Stimulated activated CD4-positive, alpha-beta T cell treated with anti-CD3 and anti-CD28 coated beads, Interleukin-4, amount 100 ng/mL, for 4 hours (primary cell): Measurements from ENCODE around the gene UGT1A6.
"Not testable (repeated sequence)": the region's sequence is repeated elsewhere in the genome, so short reads cannot be mapped to it uniquely, and the experiment has no call there.

Experiments
- DNase-seq, 2 experiments: peaks; one replicate each; pipeline ENCODE4 v3.0.0-alpha.2; 2020

Gene UGT1A6

GRCh38 chr2:233736868-233737653 is 44.4 kb downstream of the UGT1A6 start:
- DNase-seq = not testable (repeated sequence)

DNA sequence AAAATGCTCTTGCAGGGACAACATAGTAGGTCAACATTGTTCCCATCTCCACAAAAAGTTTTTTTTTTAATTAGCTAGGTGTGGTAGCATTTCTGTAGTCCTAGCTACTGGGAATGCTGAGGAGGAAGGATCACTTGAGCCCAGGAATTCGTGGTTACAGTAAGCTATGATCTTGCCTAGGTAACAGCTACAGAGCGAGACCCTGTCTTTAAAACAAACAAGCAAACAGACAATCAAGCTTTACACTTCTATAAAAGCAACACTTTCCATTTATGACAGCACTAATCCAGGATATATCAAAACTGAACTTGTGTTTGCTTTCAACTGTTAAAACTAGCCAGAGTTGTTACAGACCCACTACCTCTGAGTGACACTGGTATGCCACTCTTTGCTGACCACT is 48.2 kb downstream of the UGT1A6 start:
- no peak for DNase-seq

- no peak for DNase-seq
Measured at GRCh38 chr2:233743464-233744259, 51.0 kb downstream of the UGT1A6 start.

- no peak for DNase-seq
Measured at GRCh38 chr2:233745073-233745755, 52.5 kb downstream of the UGT1A6 start.

DNA sequence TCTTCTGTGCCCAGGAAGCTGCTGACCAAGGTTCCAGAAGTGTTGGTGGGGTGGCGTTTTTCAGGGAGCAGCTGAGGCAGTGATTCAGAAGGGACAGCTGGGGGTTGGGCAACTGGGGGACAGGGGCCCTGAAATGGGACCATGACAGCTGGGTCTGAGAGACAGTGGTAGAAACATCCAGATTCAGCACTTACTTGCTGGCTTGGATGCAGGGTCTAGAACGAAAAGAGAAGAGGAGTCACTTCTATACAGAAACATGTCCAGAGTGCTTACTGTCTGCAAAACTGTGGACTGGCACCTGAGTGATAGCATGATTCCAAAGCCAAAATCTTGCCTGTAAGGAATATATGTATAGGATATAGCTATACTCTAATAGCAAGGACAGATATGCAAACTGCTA is 53.1 kb downstream of the UGT1A6 start:
- DNase-seq = not testable (repeated sequence)

DNA sequence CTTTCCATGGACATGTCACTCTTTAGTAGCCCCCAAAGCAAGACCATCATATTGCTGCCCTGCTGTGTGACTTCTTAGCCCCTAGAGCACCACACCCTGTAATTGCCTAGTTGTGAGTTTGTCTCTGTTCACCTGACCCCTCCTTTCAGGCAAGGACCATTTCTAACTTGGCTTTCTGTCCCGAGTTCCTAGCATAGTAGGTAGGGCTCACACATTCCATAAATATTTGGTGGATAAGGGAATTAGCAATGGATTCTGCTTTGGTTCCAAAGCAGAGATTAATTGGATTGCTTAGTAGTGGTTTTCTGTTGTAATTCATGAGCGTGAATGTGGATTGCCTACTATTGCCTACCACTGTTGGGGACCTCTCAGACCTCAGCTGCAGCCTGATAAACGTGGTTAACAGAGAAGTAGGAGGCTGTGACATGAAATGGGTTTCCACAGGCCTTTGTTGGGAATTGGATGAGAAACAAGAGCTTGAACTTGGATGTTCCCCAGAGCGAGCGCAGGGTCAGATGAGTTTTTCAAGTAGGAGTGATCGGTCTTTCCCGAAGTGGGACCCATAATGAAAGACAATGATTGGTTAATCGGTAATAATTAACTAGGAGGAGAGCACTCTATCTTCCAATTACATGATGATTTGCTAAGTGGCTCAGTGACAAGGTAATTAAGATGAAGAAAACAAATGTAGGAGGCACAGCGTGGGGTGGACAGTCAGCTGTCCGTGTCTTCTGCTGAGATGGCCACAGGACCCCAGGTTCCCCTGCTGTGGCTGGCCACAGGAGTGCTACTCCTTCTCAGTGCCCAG is 54.0 kb downstream of the UGT1A6 start:
- no peak for DNase-seq

GRCh38 chr2:233747283-233747544 is 54.5 kb downstream of the UGT1A6 start:
- DNase-seq = no peak

- not testable (repeated sequence) for DNase-seq
Measured at GRCh38 chr2:233750689-233751088, 58.0 kb downstream of the UGT1A6 start.

DNA sequence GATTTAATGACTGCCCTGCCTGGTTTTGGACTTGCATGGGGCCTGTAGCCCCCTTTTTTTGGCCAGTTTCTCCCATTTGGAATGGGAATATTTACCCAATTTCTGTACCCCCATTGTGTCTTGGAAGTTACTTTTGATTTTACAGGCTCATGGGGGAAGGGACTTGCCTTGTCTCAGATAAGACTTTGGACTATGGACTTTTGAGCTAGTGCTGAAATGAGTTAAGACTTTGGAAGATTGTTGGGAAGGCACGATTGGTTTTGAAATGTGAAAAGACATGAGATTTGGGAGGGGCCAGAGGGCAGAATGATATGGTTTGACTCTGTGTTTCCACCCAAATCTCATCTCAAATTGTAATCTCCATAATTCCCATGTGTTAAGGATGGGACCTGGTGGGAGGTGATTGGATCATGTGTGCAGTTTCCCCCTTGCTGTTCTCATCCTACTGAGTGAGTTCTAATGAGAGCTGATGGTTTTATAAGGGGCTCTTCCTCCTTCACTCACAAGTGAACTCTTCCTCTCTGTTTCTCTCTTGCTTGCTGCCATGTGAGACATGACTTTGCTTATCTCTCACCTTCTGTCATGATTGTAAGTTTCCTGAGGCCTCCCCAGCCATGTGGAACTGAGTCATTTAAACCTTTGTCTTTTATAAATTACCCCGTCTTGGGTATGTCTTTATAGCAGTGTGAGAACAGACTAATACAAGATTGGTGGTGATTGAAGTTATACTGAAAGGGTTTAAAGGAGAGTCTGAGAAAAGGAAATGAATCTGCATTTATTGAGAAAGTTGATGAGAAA is 58.7 kb downstream of the UGT1A6 start:
- not testable (repeated sequence) for DNase-seq

DNA sequence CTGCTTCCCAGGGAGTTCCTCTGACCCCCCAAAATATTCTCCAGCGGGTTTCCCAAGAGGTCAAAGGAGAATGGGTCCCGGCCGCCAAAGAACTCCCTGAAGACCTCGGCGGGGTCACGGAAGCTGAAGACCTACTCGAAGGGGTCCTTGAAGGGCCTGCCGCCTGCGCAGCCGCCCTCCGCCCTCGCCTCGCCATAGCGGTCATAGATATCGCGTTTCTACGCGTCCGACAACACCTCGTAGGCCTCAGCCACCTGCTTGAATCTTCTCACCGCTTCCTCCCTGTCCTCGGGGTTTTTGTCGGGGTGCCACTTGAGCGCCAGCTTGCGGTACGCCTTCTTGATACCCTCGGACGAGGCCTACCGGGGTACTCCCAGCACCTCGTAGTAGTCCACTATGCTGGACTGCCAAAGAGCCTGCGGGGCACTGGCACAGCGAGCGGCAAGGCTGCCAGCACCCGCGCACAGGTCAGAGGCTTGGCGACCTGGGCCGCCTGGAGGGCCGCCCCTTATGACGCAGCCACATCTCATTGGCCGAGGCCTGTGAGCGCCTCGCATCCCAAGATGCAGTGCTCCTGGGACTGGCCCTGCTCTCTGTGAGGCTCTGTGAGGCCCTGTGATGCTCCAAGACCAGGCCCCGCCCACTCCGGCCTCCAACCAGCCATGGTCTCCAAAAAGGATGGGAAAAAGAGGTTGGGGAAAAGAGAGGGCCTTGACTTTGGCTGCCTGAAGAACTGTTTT is 62.4 kb downstream of the UGT1A6 start:
- no peak for DNase-seq

GRCh38 chr2:233756429-233757081 is 63.9 kb downstream of the UGT1A6 start:
- DNase-seq = no peak

- no peak for DNase-seq
Measured at GRCh38 chr2:233758141-233758540, 65.5 kb downstream of the UGT1A6 start.

DNA sequence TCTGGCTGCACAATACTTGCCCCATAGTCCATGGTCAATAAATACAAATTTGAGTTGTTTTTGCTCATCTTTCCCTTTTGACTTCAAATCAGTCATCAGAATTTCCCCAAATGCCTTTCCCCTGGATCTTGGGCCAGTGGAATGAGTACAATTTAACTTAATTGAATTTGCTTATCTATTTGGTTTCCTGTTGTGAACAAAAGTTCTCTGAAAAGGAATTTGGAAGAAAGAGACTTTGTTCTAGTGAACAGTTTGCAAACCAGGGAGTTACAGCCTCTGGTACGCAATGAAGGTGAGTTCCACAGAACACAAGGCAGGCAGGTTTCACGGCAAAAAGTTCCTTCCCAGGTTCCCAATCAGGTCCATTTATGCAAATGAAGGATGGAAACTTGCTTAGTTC is 66.2 kb downstream of the UGT1A6 start:
- no peak for DNase-seq

DNA sequence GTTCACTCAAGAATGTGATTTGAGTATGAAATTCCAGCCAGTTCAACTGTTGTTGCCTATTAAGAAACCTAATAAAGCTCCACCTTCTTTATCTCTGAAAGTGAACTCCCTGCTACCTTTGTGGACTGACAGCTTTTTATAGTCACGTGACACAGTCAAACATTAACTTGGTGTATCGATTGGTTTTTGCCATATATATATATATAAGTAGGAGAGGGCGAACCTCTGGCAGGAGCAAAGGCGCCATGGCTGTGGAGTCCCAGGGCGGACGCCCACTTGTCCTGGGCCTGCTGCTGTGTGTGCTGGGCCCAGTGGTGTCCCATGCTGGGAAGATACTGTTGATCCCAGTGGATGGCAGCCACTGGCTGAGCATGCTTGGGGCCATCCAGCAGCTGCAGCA is 67.4 kb downstream of the UGT1A6 start, which contains the start of gene UGT1A1:
UGT1A1 (plus strand) TSS at position 228 of the 400 bp plus-strand sequence; CDS start at position 246, 18 bp downstream.
- DNase-seq = no peak

DNA sequence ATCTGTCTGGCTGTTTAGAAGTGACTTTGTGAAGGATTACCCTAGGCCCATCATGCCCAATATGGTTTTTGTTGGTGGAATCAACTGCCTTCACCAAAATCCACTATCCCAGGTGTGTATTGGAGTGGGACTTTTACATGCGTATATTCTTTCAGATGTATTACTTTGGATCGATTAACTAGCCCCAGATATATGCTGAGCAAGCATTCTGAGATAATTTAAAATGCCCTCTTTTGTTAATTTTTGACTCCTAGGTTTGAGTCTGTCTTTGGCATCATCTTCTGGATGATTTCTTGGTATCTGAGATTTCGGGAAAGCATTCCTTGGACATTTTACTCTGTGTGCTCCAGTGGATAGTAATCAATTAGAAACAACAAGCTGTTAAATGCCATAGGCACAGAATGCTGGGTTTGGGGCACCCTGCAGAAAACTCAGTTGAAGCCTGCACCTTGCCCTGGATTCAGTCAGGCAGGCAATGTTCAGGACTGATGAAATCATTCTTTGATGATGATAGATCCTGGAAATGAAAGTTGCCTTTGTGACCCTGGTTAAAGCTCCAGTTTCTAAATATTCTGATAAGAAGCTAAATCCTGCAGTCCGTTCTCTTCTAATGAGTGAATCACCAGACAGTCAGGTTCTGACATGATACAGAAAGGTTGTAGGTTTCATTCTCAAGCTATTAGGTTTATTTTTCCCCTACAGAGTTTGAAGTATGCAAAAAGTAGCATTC is 68.5 kb downstream of the UGT1A6 start:
- no peak for DNase-seq

GRCh38 chr2:233764264-233764663 is 71.6 kb downstream of the UGT1A6 start:
- DNase-seq = no peak

- DNase-seq = no peak
Measured at GRCh38 chr2:233764761-233765160, 72.1 kb downstream of the UGT1A6 start.

DNA sequence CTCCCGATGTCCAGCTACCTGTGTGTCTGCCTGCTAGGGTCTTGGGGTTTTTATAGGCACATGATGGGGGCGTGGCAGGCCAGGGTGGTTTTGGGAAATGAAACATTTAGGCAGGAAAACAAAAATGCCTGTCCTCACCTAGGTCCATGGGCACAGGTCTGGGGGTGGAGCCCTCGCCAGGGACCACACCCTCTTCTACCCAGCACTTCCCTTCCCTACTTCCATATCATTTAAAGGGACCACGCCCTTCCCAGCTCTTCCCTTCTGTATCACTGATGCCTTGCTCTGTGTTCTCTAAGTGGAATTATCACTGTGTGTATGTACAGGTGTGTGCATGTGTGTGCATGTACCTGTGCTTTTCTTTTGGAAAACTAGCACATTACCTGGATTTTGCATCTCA is 73.7 kb downstream of the UGT1A6 start:
- DNase-seq = no peak

DNA sequence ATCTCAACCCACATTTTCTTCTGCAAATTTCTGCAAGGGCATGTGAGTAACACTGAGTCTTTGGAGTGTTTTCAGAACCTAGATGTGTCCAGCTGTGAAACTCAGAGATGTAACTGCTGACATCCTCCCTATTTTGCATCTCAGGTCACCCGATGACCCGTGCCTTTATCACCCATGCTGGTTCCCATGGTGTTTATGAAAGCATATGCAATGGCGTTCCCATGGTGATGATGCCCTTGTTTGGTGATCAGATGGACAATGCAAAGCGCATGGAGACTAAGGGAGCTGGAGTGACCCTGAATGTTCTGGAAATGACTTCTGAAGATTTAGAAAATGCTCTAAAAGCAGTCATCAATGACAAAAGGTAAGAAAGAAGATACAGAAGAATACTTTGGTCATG is 75.4 kb downstream of the UGT1A6 start:
- DNase-seq = no peak

DNA sequence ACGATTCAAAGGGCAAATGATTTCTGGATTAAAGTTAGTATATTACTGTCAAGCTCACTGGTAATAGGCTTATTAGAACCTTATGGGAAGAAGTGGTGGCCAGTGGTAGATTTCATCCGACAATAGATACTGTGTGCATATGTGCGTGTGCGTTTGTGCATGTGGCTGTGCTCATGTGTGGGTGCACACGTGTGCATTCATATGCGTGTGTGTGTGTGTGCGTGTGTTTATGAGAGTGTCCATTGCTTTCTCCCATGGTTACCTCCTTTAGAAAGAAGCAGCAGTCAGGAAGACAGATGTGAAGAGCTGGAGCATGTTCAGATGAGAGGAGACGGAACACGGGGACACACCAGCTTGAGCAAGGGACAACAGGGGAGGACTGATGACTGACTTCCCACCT is 76.6 kb downstream of the UGT1A6 start:
- DNase-seq = no peak
